Brain microvascular endothelial cell (primary cell): ENCODE results near the gene VEGFC.
A peak's percentile ranks its signal among the peaks of the same experiment; 100 is the strongest.

Experiments used
- DNase-seq: peaks from one replicate; pipeline ENCODE4 v3.0.0-alpha.2; 2020
- H3K27ac ChIP-seq: fragments of 250-450 bp; sonication (Bioruptor Pico); 2 replicates; pipeline ENCODE4 v1.5.1; 2020; ENCODE audit warnings: mild to moderate bottlenecking, moderate library complexity
- H3K27me3 ChIP-seq: fragments of 250-450 bp; sonication (Bioruptor Pico); replicated peaks from 2 replicates; pipeline ENCODE4 v1.5.1; 2020; ENCODE audit warnings: mild to moderate bottlenecking
- H3K36me3 ChIP-seq: fragments of 250-450 bp; sonication (Bioruptor Pico); replicated peaks from 2 replicates; pipeline ENCODE4 v1.5.1; 2020; ENCODE audit warnings: mild to moderate bottlenecking
- H3K4me3 ChIP-seq: 2 replicates; pipeline ENCODE4 v1.5.1; 2011; ENCODE audit warnings: low read depth, mild to moderate bottlenecking, control low read depth, low read length, moderate library complexity
- in situ Hi-C: cut with HindIII; loops from 2 replicates; pipeline ENCODE4 v1.10.0; 2017; ENCODE audit warnings: low sequenced_read_pairs, low pct_ligation_motif_present
- TF ChIP-seq, protein P1 (sequence below): IDR thresholded peaks from 2 replicates; pipeline ENCODE4 v1.5.1; 2011; ENCODE audit warnings: low read depth, mild to moderate bottlenecking, moderate library complexity, low read length, control low read depth, inconsistent platforms; ENCODE audit errors: missing control alignments

The VEGFC gene

DNA sequence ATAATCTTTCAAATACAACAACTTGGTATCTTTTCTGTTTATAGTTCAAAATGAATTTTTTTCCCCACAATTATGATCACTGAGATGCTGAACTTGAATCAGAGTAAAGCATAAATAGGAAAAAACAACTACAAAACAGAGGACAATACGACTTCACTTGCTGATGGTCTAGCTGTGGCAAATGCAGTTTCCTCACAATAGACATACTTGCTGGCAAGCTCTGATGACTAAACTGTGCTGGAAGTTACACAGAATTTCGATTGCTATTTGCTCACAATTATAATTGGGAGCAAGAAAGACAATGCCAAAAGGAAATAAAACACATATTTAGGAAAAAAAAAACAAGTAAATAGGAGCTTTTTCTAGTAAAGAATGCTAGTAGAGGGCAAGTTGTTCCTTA is 14.7 kb downstream of the VEGFC start:
- peak; percentile 77 for DNase-seq
- H3K4me3 ChIP-seq, result peak overlapping the region; percentile 9
- in situ Hi-C loops, result loop anchor here (25.0 kb wide), 1 partner anchor 391 kb away; no protein-coding TSS in a partner anchor
- peak overlapping the region; percentile 83 for H3K27ac ChIP-seq
- TF ChIP-seq, protein P1, sequence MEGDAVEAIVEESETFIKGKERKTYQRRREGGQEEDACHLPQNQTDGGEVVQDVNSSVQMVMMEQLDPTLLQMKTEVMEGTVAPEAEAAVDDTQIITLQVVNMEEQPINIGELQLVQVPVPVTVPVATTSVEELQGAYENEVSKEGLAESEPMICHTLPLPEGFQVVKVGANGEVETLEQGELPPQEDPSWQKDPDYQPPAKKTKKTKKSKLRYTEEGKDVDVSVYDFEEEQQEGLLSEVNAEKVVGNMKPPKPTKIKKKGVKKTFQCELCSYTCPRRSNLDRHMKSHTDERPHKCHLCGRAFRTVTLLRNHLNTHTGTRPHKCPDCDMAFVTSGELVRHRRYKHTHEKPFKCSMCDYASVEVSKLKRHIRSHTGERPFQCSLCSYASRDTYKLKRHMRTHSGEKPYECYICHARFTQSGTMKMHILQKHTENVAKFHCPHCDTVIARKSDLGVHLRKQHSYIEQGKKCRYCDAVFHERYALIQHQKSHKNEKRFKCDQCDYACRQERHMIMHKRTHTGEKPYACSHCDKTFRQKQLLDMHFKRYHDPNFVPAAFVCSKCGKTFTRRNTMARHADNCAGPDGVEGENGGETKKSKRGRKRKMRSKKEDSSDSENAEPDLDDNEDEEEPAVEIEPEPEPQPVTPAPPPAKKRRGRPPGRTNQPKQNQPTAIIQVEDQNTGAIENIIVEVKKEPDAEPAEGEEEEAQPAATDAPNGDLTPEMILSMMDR, result no peak
- no peaks in the 10 kb centered on the region for H3K27me3 ChIP-seq
- no peaks in the 10 kb centered on the region for H3K36me3 ChIP-seq

DNA sequence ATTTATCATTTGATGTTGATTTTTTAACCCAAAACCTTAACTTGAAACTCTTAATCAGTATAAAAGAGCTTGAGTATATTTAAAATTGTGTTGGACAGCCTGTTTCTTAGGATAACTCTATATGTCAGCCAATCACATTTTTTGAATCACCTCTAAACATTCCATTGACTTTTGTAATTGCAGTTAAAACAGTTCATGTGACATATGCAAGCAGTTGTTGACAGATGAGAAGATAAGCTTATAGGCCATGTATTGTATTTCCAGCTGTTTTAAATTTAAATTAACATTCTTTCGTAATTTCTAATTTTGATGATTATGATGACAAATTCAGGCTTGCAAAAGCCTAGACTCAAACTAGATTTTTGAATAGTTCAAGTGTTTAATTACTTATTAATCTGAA is 17.4 kb downstream of the VEGFC start:
- Histone ChIP-seq H3K27me3 (no peaks in the 10 kb centered on the region), H3K27ac (peak overlapping the region; percentile 7), H3K4me3 (no peak overlapping the region), H3K36me3 (no peaks in the 10 kb centered on the region)
- DNase-seq, result no peak
- in situ Hi-C loops, result loop anchor here (25.0 kb wide), 1 partner anchor 388 kb away; no protein-coding TSS in a partner anchor
- TF ChIP-seq, protein P1, result no peak

DNA sequence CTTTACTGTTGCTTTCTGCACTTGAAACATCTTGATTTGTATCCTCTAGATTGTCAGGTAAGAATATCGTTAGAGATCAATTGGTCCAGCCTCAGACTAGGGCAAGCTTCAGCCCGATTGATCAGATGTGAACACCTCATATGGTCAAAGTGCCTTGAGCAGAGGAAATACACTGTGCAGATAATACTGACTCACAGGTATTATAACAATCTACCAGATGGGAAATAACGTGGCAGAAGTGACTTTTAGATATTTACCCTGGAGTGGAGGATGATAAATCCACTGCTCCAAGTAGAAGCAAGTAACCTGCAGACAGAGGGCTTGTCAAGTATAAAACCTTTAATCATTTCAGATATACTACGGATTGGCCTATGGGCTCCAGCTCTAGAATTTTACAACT is 17.9 kb downstream of the VEGFC start:
- H3K36me3 ChIP-seq, result no peaks in the 10 kb centered on the region
- H3K27me3 ChIP-seq, result no peaks in the 10 kb centered on the region
- no peak overlapping the region for H3K4me3 ChIP-seq
- no peak for DNase-seq
- peak overlapping the region; percentile 3 for H3K27ac ChIP-seq
- TF ChIP-seq, protein P1, result no peak
- in situ Hi-C loops, result loop anchor here (25.0 kb wide), 1 partner anchor 388 kb away; no protein-coding TSS in a partner anchor

DNA sequence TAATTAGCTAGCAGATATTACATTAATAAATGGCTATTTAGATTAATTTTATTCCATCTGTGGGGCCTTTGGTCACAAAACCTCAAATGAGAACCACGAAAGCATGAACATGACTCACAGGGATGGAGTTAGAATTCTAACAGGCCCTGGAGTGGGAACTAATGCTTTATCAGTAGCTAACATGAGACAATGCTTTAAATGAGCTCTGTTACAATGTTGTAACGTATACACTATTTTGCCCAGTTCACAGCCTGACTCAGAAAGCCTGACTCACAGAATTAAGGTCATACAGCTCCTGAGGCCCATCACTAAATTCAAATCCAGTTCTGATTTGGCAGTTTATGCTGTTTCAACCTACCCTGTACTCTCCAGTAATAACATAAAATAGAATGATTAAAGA is 23.2 kb downstream of the VEGFC start:
- H3K27me3 ChIP-seq, result no peaks in the 10 kb centered on the region
- no peaks in the 10 kb centered on the region for H3K36me3 ChIP-seq
- no peak overlapping the region for H3K4me3 ChIP-seq
- peak; percentile 98 for DNase-seq
- in situ Hi-C loops, result no loop called here
- TF ChIP-seq, protein P1, result no peak
- peak overlapping the region; percentile 89 for H3K27ac ChIP-seq

DNA sequence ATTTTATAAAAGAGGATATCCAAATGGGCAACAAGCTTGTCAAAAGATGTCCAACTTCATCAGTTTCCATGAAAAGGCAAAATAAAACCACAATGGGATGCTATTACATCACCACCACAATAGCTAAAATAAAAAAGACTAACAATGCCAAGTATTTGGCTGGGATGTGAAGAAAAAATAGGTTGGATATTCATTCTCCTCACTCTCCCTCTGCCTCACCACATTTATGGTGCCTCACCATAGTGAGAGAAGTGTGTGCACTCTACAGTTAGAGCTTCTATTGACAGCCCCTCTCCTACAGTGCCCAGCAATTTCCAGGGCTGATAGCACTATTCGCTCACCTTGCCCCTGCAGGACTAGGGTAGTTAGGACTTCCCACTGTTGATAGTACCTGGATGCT is 25.5 kb downstream of the VEGFC start:
- in situ Hi-C loops, result no loop called here
- no peak for DNase-seq

More for the DNA sequence above, 25.5 kb downstream of the VEGFC start:
- H3K4me3 ChIP-seq, result no peak overlapping the region
- H3K36me3 ChIP-seq, result no peaks in the 10 kb centered on the region
- H3K27ac ChIP-seq, result no peak overlapping the region
- TF ChIP-seq, protein P1, result no peak
- H3K27me3 ChIP-seq, result no peaks in the 10 kb centered on the region
